ENCODE results near the gene PLPPR4.

PLPPR4 gene

GRCh38 chr1:99246152-99246551 lies 18.1 kb upstream of the PLPPR4 start:
- Histone ChIP-seq H4K20me1 (ENCODE audit: control insufficient read depth, insufficient read depth, low read depth, low read length) (no peaks in the 10 kb centered on the region), H3K4me1 (ENCODE audit: control insufficient read depth, low read length) (no peaks in the 10 kb centered on the region), H3K4me3 (ENCODE audit: low read length) (no peak overlapping the region), H3K27me3 (ENCODE audit: control insufficient read depth, low read length) (no peaks in the 10 kb centered on the region), H3K79me2 (ENCODE audit: control insufficient read depth, low read length) (no peaks in the 10 kb centered on the region), H3K9me2 (replicated peaks; ENCODE audit: control insufficient read depth, low read length) (no peaks in the 10 kb centered on the region), H3K4me2 (ENCODE audit: low read length) (no peak overlapping the region), H3F3A (ENCODE audit: control insufficient read depth, insufficient read depth) (no peaks in the 10 kb centered on the region), H3K9me3 (ENCODE audit: control insufficient read depth, insufficient read depth, low read length) (no peaks in the 10 kb centered on the region), H3K27ac (ENCODE audit: low read depth, low read length) (no peak overlapping the region), H3K36me3 (ENCODE audit: control insufficient read depth, low read length) (no peaks in the 10 kb centered on the region)
- TF ChIP-seq CTCF (IDR thresholded peaks at IDR 0.05; ENCODE audit: low read depth, low read length, poor library complexity, severe bottlenecking), result no peak
- no peak for TF ChIP-seq EZH2phosphoT487 (IDR thresholded peaks at IDR 0.05; ENCODE audit: borderline replicate concordance, low read length)

- Histone ChIP-seq H3K27me3 (ENCODE audit: control insufficient read depth, low read length) (no peaks in the 10 kb centered on the region), H4K20me1 (ENCODE audit: control insufficient read depth, insufficient read depth, low read depth, low read length) (no peaks in the 10 kb centered on the region), H3K4me1 (ENCODE audit: control insufficient read depth, low read length) (no peaks in the 10 kb centered on the region), H3K4me3 (ENCODE audit: low read length) (no peak overlapping the region), H3K9me2 (replicated peaks; ENCODE audit: control insufficient read depth, low read length) (no peaks in the 10 kb centered on the region), H3K27ac (ENCODE audit: low read depth, low read length) (no peak overlapping the region), H3F3A (ENCODE audit: control insufficient read depth, insufficient read depth) (no peaks in the 10 kb centered on the region), H3K9me3 (ENCODE audit: control insufficient read depth, insufficient read depth, low read length) (no peaks in the 10 kb centered on the region), H3K4me2 (ENCODE audit: low read length) (no peak overlapping the region), H3K79me2 (ENCODE audit: control insufficient read depth, low read length) (no peaks in the 10 kb centered on the region), H3K36me3 (ENCODE audit: control insufficient read depth, low read length) (no peaks in the 10 kb centered on the region)
- TF ChIP-seq CTCF (IDR thresholded peaks at IDR 0.05; ENCODE audit: low read depth, low read length, poor library complexity, severe bottlenecking) (no peak), EZH2phosphoT487 (IDR thresholded peaks at IDR 0.05; ENCODE audit: borderline replicate concordance, low read length) (no peak)
Observed at GRCh38 chr1:99247199-99247598, 17.1 kb upstream of the PLPPR4 start.

GRCh38 chr1:99250728-99251127 lies 13.6 kb upstream of the PLPPR4 start:
- TF ChIP-seq EZH2phosphoT487 (IDR thresholded peaks at IDR 0.05; ENCODE audit: borderline replicate concordance, low read length) (no peak), CTCF (IDR thresholded peaks at IDR 0.05; ENCODE audit: low read depth, low read length, poor library complexity, severe bottlenecking) (no peak)
- Histone ChIP-seq H3K27ac (ENCODE audit: low read depth, low read length) (no peak overlapping the region), H3K79me2 (ENCODE audit: control insufficient read depth, low read length) (no peaks in the 10 kb centered on the region), H3K27me3 (ENCODE audit: control insufficient read depth, low read length) (no peaks in the 10 kb centered on the region), H4K20me1 (ENCODE audit: control insufficient read depth, insufficient read depth, low read depth, low read length) (no peaks in the 10 kb centered on the region), H3K9me3 (ENCODE audit: control insufficient read depth, insufficient read depth, low read length) (no peaks in the 10 kb centered on the region), H3K36me3 (ENCODE audit: control insufficient read depth, low read length) (no peaks in the 10 kb centered on the region), H3K4me2 (ENCODE audit: low read length) (no peak overlapping the region), H3K4me1 (ENCODE audit: control insufficient read depth, low read length) (no peaks in the 10 kb centered on the region), H3K9me2 (replicated peaks; ENCODE audit: control insufficient read depth, low read length) (no peaks in the 10 kb centered on the region), H3F3A (ENCODE audit: control insufficient read depth, insufficient read depth) (no peaks in the 10 kb centered on the region), H3K4me3 (ENCODE audit: low read length) (no peak overlapping the region)

- H3K36me3 ChIP-seq (ENCODE audit: control insufficient read depth, low read length), result no peaks in the 10 kb centered on the region
- H3K27ac ChIP-seq (ENCODE audit: low read depth, low read length), result no peak overlapping the region
- H4K20me1 ChIP-seq (ENCODE audit: control insufficient read depth, insufficient read depth, low read depth, low read length), result no peaks in the 10 kb centered on the region
- H3F3A ChIP-seq (ENCODE audit: control insufficient read depth, insufficient read depth), result no peaks in the 10 kb centered on the region
- H3K79me2 ChIP-seq (ENCODE audit: control insufficient read depth, low read length), result no peaks in the 10 kb centered on the region
- no peaks in the 10 kb centered on the region for H3K9me2 ChIP-seq (replicated peaks; ENCODE audit: control insufficient read depth, low read length)
- TF ChIP-seq EZH2phosphoT487 (IDR thresholded peaks at IDR 0.05; ENCODE audit: borderline replicate concordance, low read length) (no peak), CTCF (IDR thresholded peaks at IDR 0.05; ENCODE audit: low read depth, low read length, poor library complexity, severe bottlenecking) (no peak)
- H3K4me2 ChIP-seq (ENCODE audit: low read length), result no peak overlapping the region
- H3K27me3 ChIP-seq (ENCODE audit: control insufficient read depth, low read length), result no peaks in the 10 kb centered on the region
- H3K4me3 ChIP-seq (ENCODE audit: low read length), result no peak overlapping the region
- H3K9me3 ChIP-seq (ENCODE audit: control insufficient read depth, insufficient read depth, low read length), result no peaks in the 10 kb centered on the region
- H3K4me1 ChIP-seq (ENCODE audit: control insufficient read depth, low read length), result no peaks in the 10 kb centered on the region
Observed at GRCh38 chr1:99251308-99251707, 13.0 kb upstream of the PLPPR4 start.

Data from DOHH2 (cell line).